Stimulated activated CD8-positive, alpha-beta memory T cell treated with anti-CD3 and anti-CD28 coated beads, Interleukin-4, amount 100 ng/mL, for 1 hour (primary cell): ENCODE results near the gene MLLT10.

ENCODE experiments used
- DNase-seq, 2 donors: peaks; one replicate each; pipeline ENCODE4 v3.0.0-alpha.2; 2020; ENCODE audit warnings: low read depth in 2 of 2, low spot score in 1 of 2

MLLT10 gene

GRCh38 chr10:21727452-21728168 lies 193.6 kb downstream of the MLLT10 start:
- no peak for DNase-seq

- DNase-seq, result no peak
These were observed 194.6 kb downstream of the MLLT10 start for GRCh38 chr10:21728618-21729017.

GRCh38 chr10:21732067-21732772 lies 198.2 kb downstream of the MLLT10 start:
- DNase-seq, result no peak

GRCh38 chr10:21733710-21734109 lies 199.7 kb downstream of the MLLT10 start:
- DNase-seq, result no peak

- no peak for DNase-seq
These were observed 203.1 kb downstream of the MLLT10 start for GRCh38 chr10:21737106-21737505.

GRCh38 chr10:21740989-21741388 lies 207.0 kb downstream of the MLLT10 start:
- no peak for DNase-seq

- no peak for DNase-seq
These were observed 208.8 kb downstream of the MLLT10 start for GRCh38 chr10:21742740-21743412.

- no peak for DNase-seq
These were observed 210.2 kb downstream of the MLLT10 start for GRCh38 chr10:21744223-21744622.

GRCh38 chr10:21746118-21746517 lies 212.1 kb downstream of the MLLT10 start:
- DNase-seq, result no peak

GRCh38 chr10:21747809-21748208 lies 213.8 kb downstream of the MLLT10 start:
- no peak for DNase-seq

GRCh38 chr10:21749788-21750187 lies 215.8 kb downstream of the MLLT10 start:
- no peak for DNase-seq

GRCh38 chr10:21750424-21750823 lies 216.4 kb downstream of the MLLT10 start:
- no peak for DNase-seq

GRCh38 chr10:21751341-21752310 lies 217.6 kb downstream of the MLLT10 start:
- DNase-seq, result no peak

- DNase-seq, result no peak
These were observed 219.7 kb downstream of the MLLT10 start for GRCh38 chr10:21753497-21754270.

GRCh38 chr10:21754410-21755011 lies 220.5 kb downstream of the MLLT10 start:
- no peak for DNase-seq

- DNase-seq, result no peak
These were observed 222.7 kb downstream of the MLLT10 start for GRCh38 chr10:21756707-21757106.

- DNase-seq, result no peak
These were observed 223.3 kb downstream of the MLLT10 start for GRCh38 chr10:21757185-21757901.

GRCh38 chr10:21758239-21758638 lies 224.2 kb downstream of the MLLT10 start:
- DNase-seq, result no peak

GRCh38 chr10:21758696-21759095 lies 224.7 kb downstream of the MLLT10 start:
- DNase-seq, result no peak
